ENCODE measurements around the gene TBX20.

DNA sequence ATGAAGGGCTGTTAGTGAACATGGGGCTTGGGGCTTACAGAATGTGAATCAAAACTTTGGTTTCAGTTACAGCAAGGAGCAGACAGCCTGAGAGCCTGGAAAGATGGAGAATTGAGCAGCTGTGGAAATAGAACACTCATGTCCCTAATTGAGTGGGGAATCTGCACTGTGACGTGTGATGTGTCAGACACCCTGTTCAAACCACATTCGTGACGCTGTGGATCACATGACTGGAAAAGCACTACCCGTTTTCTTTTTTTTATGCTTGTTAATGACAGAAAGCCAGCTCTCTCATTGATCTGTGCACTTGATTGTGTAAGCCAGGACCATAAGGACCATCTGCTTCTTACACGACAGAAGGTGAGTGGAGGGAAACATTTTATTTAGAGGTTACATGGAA lies 15.1 kb upstream of the TBX20 start:
- TF ChIP-seq POLR2A (IDR thresholded peaks at IDR 0.05), result no peak
- TF ChIP-seq, protein P1, sequence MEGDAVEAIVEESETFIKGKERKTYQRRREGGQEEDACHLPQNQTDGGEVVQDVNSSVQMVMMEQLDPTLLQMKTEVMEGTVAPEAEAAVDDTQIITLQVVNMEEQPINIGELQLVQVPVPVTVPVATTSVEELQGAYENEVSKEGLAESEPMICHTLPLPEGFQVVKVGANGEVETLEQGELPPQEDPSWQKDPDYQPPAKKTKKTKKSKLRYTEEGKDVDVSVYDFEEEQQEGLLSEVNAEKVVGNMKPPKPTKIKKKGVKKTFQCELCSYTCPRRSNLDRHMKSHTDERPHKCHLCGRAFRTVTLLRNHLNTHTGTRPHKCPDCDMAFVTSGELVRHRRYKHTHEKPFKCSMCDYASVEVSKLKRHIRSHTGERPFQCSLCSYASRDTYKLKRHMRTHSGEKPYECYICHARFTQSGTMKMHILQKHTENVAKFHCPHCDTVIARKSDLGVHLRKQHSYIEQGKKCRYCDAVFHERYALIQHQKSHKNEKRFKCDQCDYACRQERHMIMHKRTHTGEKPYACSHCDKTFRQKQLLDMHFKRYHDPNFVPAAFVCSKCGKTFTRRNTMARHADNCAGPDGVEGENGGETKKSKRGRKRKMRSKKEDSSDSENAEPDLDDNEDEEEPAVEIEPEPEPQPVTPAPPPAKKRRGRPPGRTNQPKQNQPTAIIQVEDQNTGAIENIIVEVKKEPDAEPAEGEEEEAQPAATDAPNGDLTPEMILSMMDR (IDR thresholded peaks at IDR 0.05), result no peak
- TF ChIP-seq POLR2AphosphoS5 (IDR thresholded peaks at IDR 0.05), result no peak
